ENCODE data around the gene XYLB.

The XYLB gene

GRCh38 chr3:38454884-38455638 is 108.5 kb downstream of the XYLB start:
- no CpG with 5 or more reads among the region's 72 CpGs for WGBS (ENCODE audit: insufficient coverage, insufficient read length)

GRCh38 chr3:38455639-38456430 is 109.2 kb downstream of the XYLB start:
- DNase-seq (ENCODE audit: low read depth, low spot score) = peak; percentile 25
- no CpG with 5 or more reads among the region's 15 CpGs for WGBS (ENCODE audit: insufficient coverage, insufficient read length)
- Histone ChIP-seq H3K27ac (ENCODE audit: low read length) (no peak overlapping the region), H3K27me3 (ENCODE audit: control insufficient read depth, insufficient read depth, low read length) (no peaks in the 10 kb centered on the region), H3K4me1 (ENCODE audit: control insufficient read depth, insufficient read depth, low read length) (peaks cover 10% of the 10 kb centered on the region), H3K4me3 (ENCODE audit: low read length) (peak overlapping the region; percentile 99; the same call in 1 of the 2 replicates), H3K36me3 (ENCODE audit: control insufficient read depth, insufficient read depth, low read length) (no peaks in the 10 kb centered on the region; the same call in 1 of the 2 replicates), H3K9me3 (ENCODE audit: control insufficient read depth, insufficient read depth, low read length) (no peaks in the 10 kb centered on the region)

More at GRCh38 chr3:38454884-38455638, 108.5 kb downstream of the XYLB start:
- no peaks in the 10 kb centered on the region for H3K9me3 ChIP-seq (ENCODE audit: control insufficient read depth, insufficient read depth, low read length)
- no peaks in the 10 kb centered on the region; the same call in 1 of the 2 replicates for H3K36me3 ChIP-seq (ENCODE audit: control insufficient read depth, insufficient read depth, low read length)
- peaks cover 10% of the 10 kb centered on the region for H3K4me1 ChIP-seq (ENCODE audit: control insufficient read depth, insufficient read depth, low read length)
- H3K27me3 ChIP-seq (ENCODE audit: control insufficient read depth, insufficient read depth, low read length) = no peaks in the 10 kb centered on the region
- H3K4me3 ChIP-seq (ENCODE audit: low read length) = peak overlapping the region; percentile 99
- no peak overlapping the region for H3K27ac ChIP-seq (ENCODE audit: low read length)
- DNase-seq (ENCODE audit: low read depth, low spot score) = peak; percentile 73

- no CpG with 5 or more reads among the region's 9 CpGs for WGBS (ENCODE audit: insufficient coverage, insufficient read length)
- no peaks in the 10 kb centered on the region for H3K27me3 ChIP-seq (ENCODE audit: control insufficient read depth, insufficient read depth, low read length)
- no peak overlapping the region for H3K27ac ChIP-seq (ENCODE audit: low read length)
- H3K4me1 ChIP-seq (ENCODE audit: control insufficient read depth, insufficient read depth, low read length) = peaks cover 10% of the 10 kb centered on the region
- DNase-seq (ENCODE audit: low read depth, low spot score) = no peak
- no peaks in the 10 kb centered on the region; the same call in none of the 2 replicates for H3K36me3 ChIP-seq (ENCODE audit: control insufficient read depth, insufficient read depth, low read length)
- H3K9me3 ChIP-seq (ENCODE audit: control insufficient read depth, insufficient read depth, low read length) = no peaks in the 10 kb centered on the region
- H3K4me3 ChIP-seq (ENCODE audit: low read length) = no peak overlapping the region
Measured at GRCh38 chr3:38457111-38458003, 110.8 kb downstream of the XYLB start.

GRCh38 chr3:38458796-38459498 is 112.4 kb downstream of the XYLB start:
- WGBS (ENCODE audit: insufficient coverage, insufficient read length) = no CpG with 5 or more reads among the region's 13 CpGs
- Histone ChIP-seq H3K36me3 (ENCODE audit: control insufficient read depth, insufficient read depth, low read length) (no peaks in the 10 kb centered on the region; the same call in none of the 2 replicates), H3K9me3 (ENCODE audit: control insufficient read depth, insufficient read depth, low read length) (no peaks in the 10 kb centered on the region), H3K27me3 (ENCODE audit: control insufficient read depth, insufficient read depth, low read length) (no peaks in the 10 kb centered on the region), H3K27ac (ENCODE audit: low read length) (no peak overlapping the region), H3K4me1 (ENCODE audit: control insufficient read depth, insufficient read depth, low read length) (peaks cover 10% of the 10 kb centered on the region), H3K4me3 (ENCODE audit: low read length) (no peak overlapping the region)
- DNase-seq (ENCODE audit: low read depth, low spot score) = no peak

GRCh38 chr3:38459499-38460048 is 113.0 kb downstream of the XYLB start:
- Histone ChIP-seq H3K4me1 (ENCODE audit: control insufficient read depth, insufficient read depth, low read length) (peaks cover 10% of the 10 kb centered on the region), H3K9me3 (ENCODE audit: control insufficient read depth, insufficient read depth, low read length) (no peaks in the 10 kb centered on the region), H3K4me3 (ENCODE audit: low read length) (no peak overlapping the region), H3K27me3 (ENCODE audit: control insufficient read depth, insufficient read depth, low read length) (no peaks in the 10 kb centered on the region), H3K27ac (ENCODE audit: low read length) (no peak overlapping the region), H3K36me3 (ENCODE audit: control insufficient read depth, insufficient read depth, low read length) (no peaks in the 10 kb centered on the region; the same call in 1 of the 2 replicates)
- DNase-seq (ENCODE audit: low read depth, low spot score) = no peak
- no CpG with 5 or more reads among the region's 10 CpGs for WGBS (ENCODE audit: insufficient coverage, insufficient read length)

- H3K4me1 ChIP-seq (ENCODE audit: control insufficient read depth, insufficient read depth, low read length) = peaks cover 10% of the 10 kb centered on the region
- no peak overlapping the region for H3K4me3 ChIP-seq (ENCODE audit: low read length)
- no peaks in the 10 kb centered on the region for H3K27me3 ChIP-seq (ENCODE audit: control insufficient read depth, insufficient read depth, low read length)
- H3K27ac ChIP-seq (ENCODE audit: low read length) = no peak overlapping the region
- no peak for DNase-seq (ENCODE audit: low read depth, low spot score)
- WGBS (ENCODE audit: insufficient coverage, insufficient read length) = no CpG with 5 or more reads among the region's 12 CpGs
- no peaks in the 10 kb centered on the region; the same call in 1 of the 2 replicates for H3K36me3 ChIP-seq (ENCODE audit: control insufficient read depth, insufficient read depth, low read length)
- no peaks in the 10 kb centered on the region for H3K9me3 ChIP-seq (ENCODE audit: control insufficient read depth, insufficient read depth, low read length)
Measured at GRCh38 chr3:38460377-38461270, 114.0 kb downstream of the XYLB start.

Data from iPS DF 6.9 (cell line).